GM19023 (cell line): ENCODE results near the gene FASN.

Experiments used
- ATAC-seq: cut with Tn5 transposase; IDR thresholded peaks from one replicate; pipeline ENCODE4 v1.9.1; 2021; ENCODE audit warnings: mild to moderate bottlenecking, moderate library complexity; ENCODE audit not compliant: unreplicated experiment

Gene FASN

DNA sequence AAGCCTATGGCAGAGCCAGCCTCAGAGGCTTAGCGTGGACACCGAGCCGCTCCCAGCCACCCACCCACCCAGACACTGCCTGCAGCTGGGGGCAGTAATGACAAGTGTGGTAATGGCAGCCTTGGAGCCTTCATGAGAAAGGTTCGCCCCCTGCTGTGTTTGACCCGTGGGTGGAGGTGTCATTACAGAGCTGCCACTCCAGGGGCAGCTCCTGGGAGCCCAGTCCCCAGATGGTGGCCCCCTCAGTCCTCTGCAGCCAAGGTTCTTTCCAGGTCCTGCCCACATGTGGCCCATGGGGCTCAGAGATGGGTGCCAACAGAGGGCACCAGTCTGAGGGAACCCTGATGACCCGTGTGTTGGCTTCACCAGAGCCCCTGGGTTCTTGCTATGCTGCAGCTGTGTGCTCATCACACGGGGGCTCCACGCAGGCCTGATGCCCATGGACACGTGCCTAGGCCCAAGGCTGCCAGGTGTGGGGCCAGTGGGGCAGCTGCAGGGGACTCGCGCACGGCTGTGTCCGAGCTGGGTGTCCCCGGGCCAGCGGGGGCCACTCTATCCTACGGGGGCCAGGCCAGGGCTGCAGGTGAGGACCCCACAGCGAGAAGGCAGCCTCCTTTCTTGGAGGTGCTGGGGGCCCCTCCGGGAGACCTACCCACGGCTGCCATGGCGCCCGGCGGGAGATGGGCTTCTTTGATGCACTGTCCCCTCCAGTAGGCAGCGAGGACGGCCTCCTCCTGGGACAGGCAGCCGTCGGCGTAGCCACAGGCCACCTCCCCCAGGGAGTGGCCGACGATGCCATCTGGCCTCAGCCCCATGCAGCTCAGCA, 8.1 kb downstream of the FASN start:
- no peak for ATAC-seq

DNA sequence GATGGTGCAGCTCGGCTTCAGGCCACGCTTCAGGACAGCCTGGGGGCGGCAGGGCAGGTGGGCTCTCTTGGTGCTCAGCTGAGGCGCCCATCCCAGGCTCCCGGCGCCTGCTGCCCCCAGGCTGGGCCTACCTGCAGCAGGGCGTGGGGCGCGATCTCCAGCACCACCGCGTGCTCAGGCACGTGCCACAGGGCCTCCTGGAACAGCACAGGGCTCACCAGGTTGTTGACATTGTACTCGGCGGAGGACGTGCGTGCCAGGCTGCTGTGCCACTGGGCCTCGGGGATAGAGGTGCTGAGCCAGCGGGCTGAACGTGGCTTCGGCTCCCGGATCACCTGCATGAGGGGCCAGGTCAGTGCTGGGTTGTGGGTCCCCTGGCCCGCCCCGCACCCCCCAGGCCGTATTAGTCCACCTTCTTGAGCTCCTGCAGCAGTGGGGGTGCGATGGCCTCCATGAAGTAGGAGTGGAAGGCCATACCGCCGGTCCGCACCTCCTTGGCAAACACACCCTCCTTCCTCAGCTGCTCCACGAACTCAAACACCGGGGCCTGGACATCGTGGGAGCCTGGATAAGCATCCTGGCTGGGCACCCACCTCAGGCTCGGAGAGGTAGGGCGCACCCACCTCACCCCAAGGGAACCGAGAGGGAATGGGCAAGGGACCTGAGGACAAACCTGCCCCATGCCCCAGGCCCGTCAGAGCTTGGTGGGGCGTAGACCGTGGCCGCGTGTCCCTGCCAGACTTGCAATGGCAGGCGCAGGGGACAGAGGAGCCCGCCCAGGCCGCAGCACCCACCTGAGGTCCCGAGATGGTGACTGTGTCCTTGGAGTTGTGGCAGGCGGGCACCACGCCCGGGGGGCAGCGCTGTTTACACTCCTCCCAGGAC, 9.0 kb downstream of the FASN start:
- no peak for ATAC-seq

DNA sequence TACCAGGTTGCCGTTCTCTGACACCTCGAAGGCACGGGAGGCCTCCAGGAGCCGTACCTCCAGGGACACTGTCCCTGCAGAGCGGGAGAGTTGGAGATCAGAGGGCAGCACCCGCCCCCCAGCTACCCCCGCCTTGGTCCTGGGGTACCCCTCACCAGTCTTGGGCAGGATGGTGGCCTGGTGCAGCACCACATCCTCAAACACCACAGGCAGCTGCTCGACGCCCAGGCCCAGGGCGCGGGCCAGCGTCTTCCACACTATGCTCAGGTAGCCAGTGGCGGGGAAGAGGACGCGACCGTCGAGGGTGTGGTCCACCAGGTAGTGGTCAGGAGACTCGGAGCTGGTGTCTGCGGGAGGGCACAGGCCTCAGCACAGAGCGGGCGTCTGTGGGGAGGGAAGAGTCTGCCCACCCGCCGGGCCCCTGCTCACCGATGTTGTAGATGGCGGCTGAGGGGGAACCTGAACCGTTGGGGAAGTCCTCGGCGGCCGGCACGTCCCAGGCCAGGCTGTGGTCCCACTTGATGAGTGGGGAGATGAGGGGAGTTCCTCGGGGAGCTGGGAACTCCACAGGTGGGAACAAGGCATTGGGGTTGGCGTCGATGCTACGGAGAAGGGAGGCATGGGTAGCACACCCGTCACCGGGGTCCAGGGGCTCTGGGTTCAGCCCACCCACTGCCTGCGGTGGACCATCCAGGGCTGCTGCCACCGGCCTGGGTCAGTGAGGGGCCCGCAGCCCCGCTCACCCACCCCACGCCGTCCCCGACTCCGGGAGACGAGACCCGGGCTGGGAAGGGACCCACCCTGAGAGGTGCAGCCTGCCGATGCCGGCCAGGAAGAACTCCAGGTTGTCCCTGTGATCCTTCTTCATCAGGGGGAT, 9.8 kb downstream of the FASN start:
- no peak for ATAC-seq

DNA sequence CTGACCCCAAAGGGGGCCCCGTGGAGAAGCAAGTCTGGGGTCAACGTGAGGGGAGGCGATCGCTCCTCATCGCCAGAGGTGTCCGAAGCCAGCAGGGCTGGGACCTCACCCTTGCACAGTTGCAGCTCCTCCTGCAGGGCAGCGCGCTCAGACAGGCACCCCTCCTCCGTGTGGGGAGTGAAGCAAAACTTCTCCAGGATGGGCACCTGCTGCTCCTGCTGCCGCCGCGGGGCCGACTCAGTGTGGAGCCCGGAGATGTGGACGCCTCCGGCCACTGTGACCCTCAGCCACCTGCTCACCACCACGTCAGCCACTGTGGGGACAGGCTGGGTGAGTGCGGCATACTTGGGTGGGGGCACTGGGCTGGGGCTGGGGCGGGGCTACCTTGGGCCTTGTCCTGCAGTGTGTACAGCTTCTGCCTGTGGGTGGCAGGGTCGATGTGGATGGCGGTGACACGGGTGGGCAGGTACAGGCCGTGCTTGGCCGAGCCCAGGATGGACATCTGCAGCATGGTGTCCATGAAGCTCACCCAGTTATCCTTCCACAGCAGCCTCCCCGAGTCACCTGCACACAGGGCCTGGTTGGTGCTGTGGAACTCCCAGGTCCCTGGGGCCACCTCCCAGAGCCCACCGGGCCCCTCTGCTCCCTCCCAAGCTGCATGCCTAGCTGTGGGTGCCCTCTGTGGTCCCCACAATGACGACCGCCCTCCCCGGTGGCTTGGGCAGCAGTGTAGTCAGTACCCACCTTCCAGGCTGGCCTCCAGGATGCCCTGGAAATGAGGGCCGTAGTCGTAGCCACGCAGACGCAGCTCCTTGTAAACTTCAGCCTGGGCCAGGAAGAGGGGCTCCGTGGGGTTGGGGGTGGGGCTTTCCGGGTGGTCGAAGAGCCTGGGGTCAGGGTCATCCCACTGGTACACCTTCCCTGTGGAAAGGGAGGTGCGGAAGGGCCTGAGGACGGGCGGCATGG, 10.8 kb downstream of the FASN start:
- ATAC-seq = no peak

DNA sequence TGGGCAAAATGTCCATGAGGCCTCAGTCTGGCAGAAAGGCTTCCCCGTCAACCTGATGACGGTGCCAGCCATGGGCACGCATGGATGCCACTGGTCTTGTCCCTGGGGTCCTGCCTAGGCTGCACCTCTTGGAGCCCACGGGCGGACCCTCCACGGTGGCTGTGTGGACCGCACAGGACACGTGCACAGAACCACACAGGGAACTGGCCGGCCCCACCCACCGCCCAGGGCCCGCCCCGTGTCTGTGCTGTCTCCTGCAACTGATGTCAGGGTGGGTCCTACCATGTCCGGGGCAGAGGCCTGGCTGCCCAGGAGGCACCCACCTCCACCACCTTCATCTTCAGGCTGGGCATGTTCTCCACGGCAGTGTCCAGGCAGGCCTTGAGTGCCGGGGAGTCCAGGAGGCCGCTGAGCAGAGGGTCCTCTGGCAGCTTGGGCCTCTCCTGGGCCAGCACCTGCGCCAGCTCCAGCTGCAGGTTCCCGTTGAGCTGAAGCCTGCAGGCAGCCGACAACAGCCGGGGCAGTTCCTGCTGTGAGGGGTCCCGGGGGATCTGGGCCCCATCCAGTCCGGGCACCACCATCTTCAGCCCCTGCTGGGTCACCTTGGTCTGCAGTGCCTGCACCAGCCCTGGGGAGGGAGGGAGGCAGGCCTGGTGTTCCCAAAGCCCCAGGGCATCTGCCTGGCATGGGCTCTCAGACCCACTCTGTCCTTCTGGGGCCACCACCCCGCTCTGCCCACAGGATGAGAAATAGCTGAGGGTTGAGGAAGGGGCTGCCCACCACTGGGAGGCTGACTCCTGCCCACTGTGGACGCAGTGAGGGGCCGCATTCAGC, 11.9 kb downstream of the FASN start:
- no peak for ATAC-seq

DNA sequence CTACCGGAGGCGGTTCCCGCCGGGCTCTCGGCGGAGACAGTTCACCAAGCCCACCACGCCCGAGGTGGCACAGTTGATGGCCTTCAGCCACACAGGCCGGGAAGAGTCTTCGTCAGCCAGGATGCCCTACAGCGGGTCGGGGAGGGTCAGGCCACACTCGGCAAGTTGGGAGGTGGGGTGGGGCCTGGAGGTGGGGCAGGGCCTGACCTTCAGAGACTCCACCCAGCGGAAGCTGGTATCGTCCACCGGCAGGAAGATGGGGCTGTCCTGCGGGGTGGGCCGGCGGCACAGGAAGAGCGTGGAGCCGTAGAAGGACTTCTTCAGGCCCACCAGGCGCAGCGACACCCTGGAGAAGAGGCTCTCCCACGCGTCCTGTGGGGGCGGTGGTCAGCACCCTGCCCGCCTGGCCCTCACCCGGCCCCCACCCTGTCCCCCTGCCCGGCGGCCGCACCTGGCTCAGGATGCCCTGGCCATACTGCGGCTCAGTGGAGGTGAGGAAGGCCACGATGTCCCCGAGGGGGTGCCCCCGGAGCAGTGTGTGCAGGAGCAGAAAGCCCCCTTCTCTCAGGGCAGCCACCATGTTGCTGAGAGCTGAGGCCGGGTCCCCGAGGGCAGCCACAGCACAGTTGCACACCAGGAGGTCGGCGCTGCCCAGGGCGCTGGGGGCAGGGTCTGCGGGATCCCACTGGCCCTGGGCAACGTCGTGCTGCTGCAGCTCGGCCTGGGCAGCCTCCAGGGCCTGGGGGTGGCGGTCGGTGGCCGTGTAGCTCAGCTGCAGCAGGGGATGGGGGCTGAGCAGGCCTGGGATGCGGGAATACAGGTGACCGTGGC, 12.8 kb downstream of the FASN start:
- ATAC-seq = no peak

DNA sequence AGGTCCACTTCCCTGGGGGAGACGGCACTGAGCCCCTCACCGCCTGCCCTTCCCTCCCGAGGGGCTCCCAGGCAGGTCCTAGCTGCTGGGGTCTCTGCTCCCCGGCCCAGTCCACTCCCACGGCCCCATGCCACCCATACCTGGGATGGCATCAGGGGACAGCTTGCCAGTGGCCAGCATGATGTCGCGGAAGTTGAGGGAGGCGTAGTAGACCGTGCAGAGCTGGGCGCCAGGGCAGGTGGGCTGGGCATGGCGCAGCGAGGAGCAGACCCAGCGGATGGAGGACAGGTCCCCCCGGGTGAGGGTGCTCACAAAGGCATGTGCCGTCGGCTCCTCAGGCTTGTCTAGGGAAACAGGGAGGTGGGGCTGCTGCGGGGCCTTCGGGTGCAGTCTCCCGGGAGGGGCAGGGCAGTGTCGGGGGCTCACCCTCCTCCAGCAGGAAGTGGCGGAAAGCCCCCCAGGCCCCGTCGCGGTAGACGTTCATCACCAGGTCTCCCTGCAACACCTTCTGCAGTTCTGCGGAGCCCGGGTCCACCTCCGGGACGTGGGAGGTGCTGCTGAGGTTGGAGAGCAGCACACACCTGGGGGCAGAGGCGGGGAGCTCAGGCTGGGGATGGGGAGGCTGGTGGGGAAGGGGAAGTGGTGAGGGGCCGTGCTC, 13.5 kb downstream of the FASN start:
- no peak for ATAC-seq

DNA sequence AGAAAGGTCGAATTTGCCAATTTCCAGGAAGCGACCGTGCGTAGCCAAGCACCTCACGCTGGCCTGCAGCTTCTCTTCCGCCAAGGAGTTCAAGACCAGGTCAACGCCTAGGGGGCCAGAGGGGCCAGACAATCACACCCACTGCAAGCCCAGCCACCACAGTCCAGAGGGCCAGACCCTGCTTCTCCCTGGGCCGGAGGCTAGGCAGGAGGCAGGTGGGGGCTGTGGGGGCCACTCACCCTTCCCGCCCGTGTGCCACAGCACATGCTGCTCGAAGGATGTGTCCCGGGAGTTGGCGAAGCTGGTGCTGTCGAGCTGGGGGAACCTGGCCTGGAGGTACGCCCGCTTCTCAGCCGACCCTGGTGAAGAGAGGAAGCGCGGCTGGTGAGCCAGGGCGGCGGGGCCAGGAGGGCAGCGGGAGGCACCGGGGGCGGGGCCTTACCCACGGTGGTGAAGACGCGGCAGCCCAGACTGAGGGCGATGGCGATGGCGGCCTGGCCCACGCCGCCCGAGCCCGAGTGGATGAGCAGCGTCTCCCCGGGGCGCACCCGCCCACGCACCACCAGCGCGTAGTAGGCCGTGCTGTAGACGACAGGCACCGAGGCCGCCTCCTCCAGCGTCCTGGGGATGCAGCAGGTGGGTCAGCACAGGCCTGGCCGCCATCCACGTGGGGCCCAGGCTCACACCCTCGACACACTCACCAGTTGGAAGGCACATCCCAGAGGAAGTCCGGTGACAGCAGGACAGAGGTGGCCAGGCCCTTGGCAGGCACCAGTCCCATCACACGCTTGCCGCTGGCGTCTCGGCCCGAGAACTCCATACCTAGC, 14.3 kb downstream of the FASN start:
- ATAC-seq = no peak

DNA sequence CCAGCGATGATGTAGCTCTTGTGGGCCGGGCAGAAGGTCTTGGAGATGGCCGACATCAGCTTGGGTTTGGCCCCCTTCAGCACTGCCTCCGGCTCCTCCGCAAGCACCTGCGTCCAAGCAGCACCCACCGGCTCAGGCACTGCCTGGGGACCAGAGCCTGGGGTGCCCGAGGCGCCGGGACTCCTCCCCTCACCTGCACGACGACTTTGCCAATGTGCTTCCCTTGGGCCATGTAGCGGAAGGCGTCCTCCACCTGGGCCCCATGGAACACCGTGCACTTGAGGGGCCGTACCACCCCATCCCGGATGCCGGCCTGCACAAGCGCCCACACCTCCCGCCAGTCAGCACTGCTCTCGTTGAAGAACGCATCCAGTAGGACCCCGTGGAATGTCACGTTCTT, 15.0 kb downstream of the FASN start:
- ATAC-seq = no peak

- no peak for ATAC-seq
Measured at GRCh38 chr17:82082456-82082855, 15.6 kb downstream of the FASN start.

DNA sequence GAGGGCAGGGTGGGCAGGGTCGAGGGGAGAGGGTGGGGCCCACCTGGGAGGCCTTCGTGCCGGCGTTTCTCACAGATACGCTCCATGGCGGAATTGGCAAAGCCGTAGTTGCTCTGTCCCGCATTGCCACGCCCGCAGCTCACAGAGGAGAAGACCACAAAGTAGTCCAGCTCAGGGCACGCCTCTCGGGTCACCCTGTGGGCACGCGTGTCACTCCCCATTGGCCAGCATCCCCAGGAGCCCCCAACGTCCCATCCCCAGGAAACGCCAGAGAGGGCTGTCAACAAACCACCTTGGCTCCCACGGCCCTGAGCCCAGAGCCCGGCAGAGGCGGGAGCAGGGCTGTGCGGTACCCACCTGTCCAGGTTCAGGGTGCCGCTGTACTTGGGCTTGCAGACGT, 16.1 kb downstream of the FASN start:
- ATAC-seq = no peak

DNA sequence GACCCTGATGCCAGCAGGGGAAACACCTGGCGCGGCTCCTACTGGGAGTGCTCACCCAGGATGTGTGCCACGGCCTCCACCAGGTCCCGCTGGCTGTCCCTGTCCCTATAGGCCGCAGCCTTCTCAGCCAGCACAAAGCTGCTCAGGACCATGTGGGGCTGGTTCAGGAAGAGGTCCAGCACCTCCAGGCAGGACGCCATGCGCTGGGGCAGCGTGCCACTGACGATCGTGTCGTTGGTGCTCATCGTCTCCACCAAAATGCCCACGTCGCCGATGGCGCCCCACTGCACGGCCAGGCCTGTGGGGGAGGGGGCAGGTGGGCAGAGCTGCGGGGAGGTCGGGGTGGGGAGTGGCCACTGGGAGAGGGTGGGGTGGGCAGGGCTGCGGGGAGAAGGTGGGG, 16.5 kb downstream of the FASN start:
- no peak for ATAC-seq

GRCh38 chr17:82080789-82081464, 17.1 kb downstream of the FASN start:
- ATAC-seq = no peak

DNA sequence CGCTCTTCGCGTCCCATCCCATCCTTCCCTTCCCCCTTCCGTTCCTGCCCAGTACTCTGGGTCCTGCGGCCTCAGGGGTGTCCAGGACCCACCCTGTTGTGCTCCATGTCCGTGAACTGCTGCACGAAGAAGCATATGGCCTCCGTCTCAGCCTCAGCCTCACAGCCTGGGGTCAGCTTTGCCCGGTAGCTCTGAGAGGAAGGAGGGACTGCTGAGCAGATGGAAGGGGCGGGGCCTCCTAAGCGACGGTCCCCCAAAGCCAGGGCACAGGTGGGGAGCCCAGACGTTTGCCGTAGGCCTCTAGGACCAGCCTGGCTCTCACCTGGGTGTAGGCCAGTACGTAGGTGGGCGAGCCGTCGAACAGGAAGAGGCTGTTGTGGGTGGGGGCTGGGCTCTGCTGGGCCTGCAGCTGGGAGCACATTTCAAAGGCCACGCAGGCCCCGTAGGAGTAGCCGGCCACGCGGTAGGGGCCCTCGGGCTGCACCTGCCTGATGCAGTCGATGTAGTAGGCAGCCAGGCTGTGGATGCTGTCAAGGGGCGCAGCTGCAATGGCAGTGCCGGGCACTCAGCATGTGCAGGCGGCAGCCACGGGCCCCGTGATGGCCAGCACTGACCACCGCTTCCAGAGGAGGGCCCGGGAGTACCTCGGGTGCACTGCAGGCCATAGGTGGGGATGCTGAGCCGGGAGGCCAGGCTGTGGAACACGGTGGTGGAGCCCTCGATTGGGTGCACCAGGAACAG, 17.8 kb downstream of the FASN start:
- ATAC-seq = no peak

DNA sequence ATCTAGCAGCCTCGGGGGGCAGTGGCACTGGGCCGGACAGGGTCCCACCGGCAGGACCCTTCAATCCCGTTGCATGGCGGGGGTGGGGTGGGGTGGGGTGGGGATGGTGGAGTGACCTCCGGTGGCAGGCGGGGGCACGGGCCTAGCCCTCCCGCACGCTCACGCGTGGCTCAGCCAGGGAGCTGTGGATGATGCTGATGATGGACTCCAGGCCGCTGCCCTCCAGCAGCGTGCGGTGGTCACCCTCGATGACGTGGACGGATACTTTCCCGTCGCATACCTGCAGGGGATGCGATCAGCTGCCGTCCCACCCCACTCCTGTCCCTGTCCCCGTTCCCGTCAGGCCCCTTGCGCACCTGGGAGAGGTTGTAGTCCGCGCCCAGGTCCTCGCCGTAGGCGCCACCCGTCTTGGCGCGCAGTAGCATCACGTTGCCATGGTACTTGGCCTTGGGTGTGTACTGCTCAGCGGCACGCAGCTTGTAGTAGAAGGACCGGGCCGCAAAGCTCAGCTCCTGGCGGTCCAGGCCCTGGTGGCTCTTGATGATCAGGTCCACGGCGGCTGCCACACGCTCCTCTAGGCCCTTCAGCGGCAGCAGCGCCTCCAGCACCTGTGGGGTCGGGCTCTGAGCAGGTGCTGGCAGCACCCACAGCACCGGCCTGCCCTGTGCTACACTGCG, 18.9 kb downstream of the FASN start:
- no peak for ATAC-seq
